Astrocyte (in vitro differentiated cells and primary cell): ENCODE results near the gene DCLK1.

Source experiments
- EZH2 ChIP-seq: IDR thresholded peaks from 2 replicates; pipeline ENCODE4 v1.6.1; 2012; ENCODE audit warnings: mild to moderate bottlenecking, low read length, inconsistent platforms; ENCODE audit not compliant: insufficient read depth
- TF ChIP-seq, protein P1 (sequence below): IDR thresholded peaks from 2 replicates; pipeline ENCODE4 v1.5.1; 2011; ENCODE audit warnings: low read depth, mild to moderate bottlenecking, inconsistent platforms, low read length, moderate library complexity; ENCODE audit not compliant: insufficient read depth

DNA sequence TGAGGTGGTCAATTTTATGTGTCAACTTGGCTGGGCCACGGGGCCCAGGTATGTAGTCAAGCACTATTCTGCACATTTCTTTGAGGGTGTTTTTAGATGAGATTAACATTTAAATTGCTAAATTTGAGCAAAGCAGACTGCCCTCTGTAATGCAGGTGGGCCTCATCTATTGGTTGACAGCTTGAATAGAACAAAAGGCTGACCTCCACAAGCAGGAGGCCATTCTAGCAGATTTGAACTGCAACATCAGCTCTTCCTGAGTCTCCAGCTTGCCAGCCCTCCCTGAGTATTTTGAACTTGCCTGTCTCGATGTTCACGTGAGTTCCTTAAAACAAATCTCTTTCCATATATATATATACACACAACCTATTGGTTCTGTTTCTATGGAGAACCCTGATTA, 134.8 kb downstream of the DCLK1 start:
- no peak for TF ChIP-seq EZH2
- TF ChIP-seq, protein P1, sequence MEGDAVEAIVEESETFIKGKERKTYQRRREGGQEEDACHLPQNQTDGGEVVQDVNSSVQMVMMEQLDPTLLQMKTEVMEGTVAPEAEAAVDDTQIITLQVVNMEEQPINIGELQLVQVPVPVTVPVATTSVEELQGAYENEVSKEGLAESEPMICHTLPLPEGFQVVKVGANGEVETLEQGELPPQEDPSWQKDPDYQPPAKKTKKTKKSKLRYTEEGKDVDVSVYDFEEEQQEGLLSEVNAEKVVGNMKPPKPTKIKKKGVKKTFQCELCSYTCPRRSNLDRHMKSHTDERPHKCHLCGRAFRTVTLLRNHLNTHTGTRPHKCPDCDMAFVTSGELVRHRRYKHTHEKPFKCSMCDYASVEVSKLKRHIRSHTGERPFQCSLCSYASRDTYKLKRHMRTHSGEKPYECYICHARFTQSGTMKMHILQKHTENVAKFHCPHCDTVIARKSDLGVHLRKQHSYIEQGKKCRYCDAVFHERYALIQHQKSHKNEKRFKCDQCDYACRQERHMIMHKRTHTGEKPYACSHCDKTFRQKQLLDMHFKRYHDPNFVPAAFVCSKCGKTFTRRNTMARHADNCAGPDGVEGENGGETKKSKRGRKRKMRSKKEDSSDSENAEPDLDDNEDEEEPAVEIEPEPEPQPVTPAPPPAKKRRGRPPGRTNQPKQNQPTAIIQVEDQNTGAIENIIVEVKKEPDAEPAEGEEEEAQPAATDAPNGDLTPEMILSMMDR = no peak
